ENCODE results near the gene LRRTM4.
"Not testable (repeated sequence)": the region's sequence is repeated elsewhere in the genome, so short reads cannot be mapped to it uniquely, and the experiment has no call there.

The LRRTM4 gene

GRCh38 chr2:76861708-76862107, 660.5 kb downstream of the LRRTM4 start:
- no peak for DNase-seq (ENCODE audit: low spot score)

GRCh38 chr2:76851000-76851399, 671.2 kb downstream of the LRRTM4 start:
- DNase-seq (ENCODE audit: low spot score): no peak

GRCh38 chr2:76849086-76849485, 673.1 kb downstream of the LRRTM4 start:
- no peak for DNase-seq (ENCODE audit: low spot score)

- DNase-seq (ENCODE audit: low spot score): no peak
Observed at GRCh38 chr2:76839826-76840225, 682.4 kb downstream of the LRRTM4 start.

- DNase-seq (ENCODE audit: low spot score): no peak
Observed at GRCh38 chr2:76829374-76830234, 692.6 kb downstream of the LRRTM4 start.

- DNase-seq (ENCODE audit: low spot score): no peak
Observed at GRCh38 chr2:76826691-76827090, 695.5 kb downstream of the LRRTM4 start.

GRCh38 chr2:76825140-76825970, 696.8 kb downstream of the LRRTM4 start:
- DNase-seq (ENCODE audit: low spot score): no peak

GRCh38 chr2:76821731-76822130, 700.4 kb downstream of the LRRTM4 start:
- DNase-seq (ENCODE audit: low spot score): no peak

- DNase-seq (ENCODE audit: low spot score): no peak
Observed at GRCh38 chr2:76813084-76813483, 709.1 kb downstream of the LRRTM4 start.

GRCh38 chr2:76812156-76812555, 710.0 kb downstream of the LRRTM4 start:
- no peak for DNase-seq (ENCODE audit: low spot score)

- no peak for DNase-seq (ENCODE audit: low spot score)
Observed at GRCh38 chr2:76809136-76809535, 713.0 kb downstream of the LRRTM4 start.

- DNase-seq (ENCODE audit: low spot score): no peak
Observed at GRCh38 chr2:76808732-76809131, 713.4 kb downstream of the LRRTM4 start.

GRCh38 chr2:76793647-76794334, 728.4 kb downstream of the LRRTM4 start:
- no peak for DNase-seq (ENCODE audit: low spot score)

GRCh38 chr2:76781313-76781712, 740.9 kb downstream of the LRRTM4 start:
- not testable (repeated sequence) for DNase-seq (ENCODE audit: low spot score)

- DNase-seq (ENCODE audit: low spot score): no peak
Observed at GRCh38 chr2:76763276-76763675, 758.9 kb downstream of the LRRTM4 start.

- no peak for DNase-seq (ENCODE audit: low spot score)
Observed at GRCh38 chr2:76760367-76760704, 761.8 kb downstream of the LRRTM4 start.

GRCh38 chr2:76759634-76760366, 762.4 kb downstream of the LRRTM4 start:
- DNase-seq (ENCODE audit: low spot score): no peak

- no peak for DNase-seq (ENCODE audit: low spot score)
Observed at GRCh38 chr2:76752506-76752905, 769.7 kb downstream of the LRRTM4 start.

- DNase-seq (ENCODE audit: low spot score): no peak
Observed at GRCh38 chr2:76749858-76750257, 772.3 kb downstream of the LRRTM4 start.

- no peak for DNase-seq (ENCODE audit: low spot score)
Observed at GRCh38 chr2:76748581-76749296, 773.4 kb downstream of the LRRTM4 start.

GRCh38 chr2:76745605-76746004, 776.6 kb downstream of the LRRTM4 start:
- no peak for DNase-seq (ENCODE audit: low spot score)

Data from hematopoietic multipotent progenitor cell treated with erythropoietin and hydrocortisone succinate and interleukin-3 and kit ligand, for 15 days (in vitro differentiated cells).